Kidney (tissue), 14 donors: ENCODE data around the gene PAFAH1B2. TPM values are rescaled to one million over a fixed set of nuclear protein-coding genes. Genes with fewer than 3 reads are reported as not detected.
A peak's percentile ranks its signal among the peaks of the same experiment; 100 is the strongest.

Source experiments
- DNase-seq, 5 donors: peaks; one replicate each; pipeline ENCODE4 v3.0.0-alpha.2; 2013 to 2020
- FAIRE-seq: peaks from 2 replicates; lab custom pipeline; 2012; peaks lifted over from hg19 to GRCh38; lab: Jason Lieb, UNC
- H3K27ac ChIP-seq, 2 donors: one replicate each; pipeline ENCODE4 v1.7.0; 2013; ENCODE audit warnings: low read depth in 2 of 2, low read length in 2 of 2, inconsistent platforms in 1 of 2
- H3K27me3 ChIP-seq: one replicate; pipeline ENCODE4 v1.7.1; 2013; ENCODE audit warnings: low read length, inconsistent platforms; ENCODE audit not compliant: control insufficient read depth, insufficient read depth
- H3K36me3 ChIP-seq, 3 donors: one replicate each; pipeline versions ENCODE4 v1.7.0 to v1.7.1; 2013; ENCODE audit warnings: low read length in 3 of 3, control low read depth in 1 of 3, inconsistent platforms in 1 of 3; ENCODE audit not compliant: insufficient read depth in 3 of 3, control insufficient read depth in 2 of 3
- H3K4me1 ChIP-seq, 3 donors: one replicate each; pipeline versions ENCODE4 v1.7.0 to v1.7.1; 2013; ENCODE audit warnings: low read length in 3 of 3, inconsistent platforms in 1 of 3, low read depth in 1 of 3; ENCODE audit not compliant: control insufficient read depth in 2 of 3, insufficient read depth in 2 of 3
- H3K4me3 ChIP-seq, 3 donors: one replicate each; pipeline versions ENCODE4 v1.7.0 to v1.8.1; 2013; ENCODE audit warnings: low read length in 3 of 3, control low read depth in 1 of 3, inconsistent platforms in 1 of 3
- H3K9ac ChIP-seq, 3 donors: one replicate each; pipeline versions ENCODE4 v1.7.0 to v1.7.1; 2013; ENCODE audit warnings: low read length in 3 of 3, control low read depth in 1 of 3, inconsistent platforms in 1 of 3
- H3K9me3 ChIP-seq, 3 donors: one replicate each; pipeline versions ENCODE4 v1.7.0 to v1.7.1; 2013; ENCODE audit warnings: low read length in 3 of 3, control low read depth in 1 of 3, inconsistent platforms in 1 of 3; ENCODE audit not compliant: control insufficient read depth in 2 of 3, insufficient read depth in 1 of 3
- intact Hi-C: fragments of 100-400 bp; cut with DNase I; formaldehyde crosslinking; loops from one replicate; pipeline ENCODE4 v1.11.1; 2022
- polyA plus RNA-seq: library from polyadenylated mRNA; stranded (reverse); fragments of 350-450 nt; fragmentation: Illumina TruSeq; extraction: RNeasy Lipid Tissue Mini Kit (QIAGEN cat#74804); gene quantifications from one replicate; pipeline ENCODE4 v1.2.3, GENCODE V29; 2014; ENCODE audit warnings: low read depth, low replicate concordance; ENCODE audit not compliant: insufficient read depth
- total RNA-seq: library from RNA; stranded (reverse); fragmentation: NEBNext Ultra II Directional; extraction: Animal tissue kit (Norgen Biotek cat#: 25700); gene quantifications from one replicate; pipeline ENCODE4 v1.2.1, GENCODE V29; 2021
- TF ChIP-seq, protein P1 (sequence below): IDR thresholded peaks from 3 replicates; pipeline ENCODE4 v1.5.1; 2012; ENCODE audit warnings: mild to moderate bottlenecking, moderate library complexity, borderline replicate concordance; ENCODE audit not compliant: insufficient read depth; ENCODE audit errors: extremely low read depth
- donor health status: control.
- donor health status: control.
- donor health status: control.
- donor health status: control.
- donor health status: control.
- donor health status: DM: yes; HTN: yes; CAD: no.
- donor health status: Normal renal cell carcinoma (clear cell type).

Gene PAFAH1B2
- total and polyA plus RNA-seq, 2 donors from 2014 or later, result 29.4 to 90.2 TPM

DNA sequence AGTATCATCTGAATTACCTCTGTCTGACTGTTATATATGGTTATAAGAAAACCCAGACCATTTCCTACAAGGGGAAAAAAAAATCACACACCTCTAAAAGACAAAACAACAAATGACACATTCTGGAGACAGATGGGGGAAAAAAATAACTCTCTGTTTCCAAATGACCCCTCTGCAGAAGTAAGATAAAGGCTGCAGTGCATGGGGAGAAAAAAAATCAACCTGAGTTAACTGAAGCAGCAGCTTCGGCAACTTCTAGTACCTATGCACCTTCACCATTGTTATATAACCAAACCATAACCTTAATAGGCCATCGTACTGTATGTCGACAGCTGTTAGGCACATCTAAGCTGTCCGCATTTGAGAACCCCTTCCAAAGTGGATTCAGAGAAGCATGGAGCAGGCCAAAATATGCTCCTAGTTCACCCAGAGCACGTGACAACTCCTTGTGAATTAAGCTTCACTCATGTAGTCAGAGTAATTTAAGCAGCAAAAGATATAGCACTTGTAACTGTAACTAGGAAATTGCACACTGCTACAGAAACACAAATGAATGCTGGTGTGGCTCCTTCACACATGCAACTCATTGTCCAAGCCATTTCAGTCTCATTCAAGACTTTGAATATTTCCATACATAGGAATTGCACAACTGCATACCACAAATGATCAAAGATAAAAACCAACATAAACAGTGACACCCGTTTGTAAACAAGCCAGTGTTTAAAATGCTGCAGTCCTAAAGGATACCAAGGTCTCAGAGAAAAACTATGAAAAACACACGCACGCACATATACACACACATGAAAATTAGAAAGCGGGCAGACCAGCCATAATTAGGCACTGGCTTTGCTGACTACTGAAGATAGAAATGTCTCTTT, 48.6 kb upstream of the PAFAH1B2 start:
- H3K4me1 ChIP-seq, result peaks cover 15 to 27% (median 26%) of the 10 kb centered on the region in 3 donors
- no peaks in the 10 kb centered on the region for H3K9me3 ChIP-seq
- H3K9ac ChIP-seq, result peak overlapping the region in 1 of 3 donors; percentile 92
- TF ChIP-seq, protein P1, sequence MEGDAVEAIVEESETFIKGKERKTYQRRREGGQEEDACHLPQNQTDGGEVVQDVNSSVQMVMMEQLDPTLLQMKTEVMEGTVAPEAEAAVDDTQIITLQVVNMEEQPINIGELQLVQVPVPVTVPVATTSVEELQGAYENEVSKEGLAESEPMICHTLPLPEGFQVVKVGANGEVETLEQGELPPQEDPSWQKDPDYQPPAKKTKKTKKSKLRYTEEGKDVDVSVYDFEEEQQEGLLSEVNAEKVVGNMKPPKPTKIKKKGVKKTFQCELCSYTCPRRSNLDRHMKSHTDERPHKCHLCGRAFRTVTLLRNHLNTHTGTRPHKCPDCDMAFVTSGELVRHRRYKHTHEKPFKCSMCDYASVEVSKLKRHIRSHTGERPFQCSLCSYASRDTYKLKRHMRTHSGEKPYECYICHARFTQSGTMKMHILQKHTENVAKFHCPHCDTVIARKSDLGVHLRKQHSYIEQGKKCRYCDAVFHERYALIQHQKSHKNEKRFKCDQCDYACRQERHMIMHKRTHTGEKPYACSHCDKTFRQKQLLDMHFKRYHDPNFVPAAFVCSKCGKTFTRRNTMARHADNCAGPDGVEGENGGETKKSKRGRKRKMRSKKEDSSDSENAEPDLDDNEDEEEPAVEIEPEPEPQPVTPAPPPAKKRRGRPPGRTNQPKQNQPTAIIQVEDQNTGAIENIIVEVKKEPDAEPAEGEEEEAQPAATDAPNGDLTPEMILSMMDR, result no peak
- peak in 1 of 5 donors; percentile 24 for DNase-seq
- FAIRE-seq, result no peak
- H3K27ac ChIP-seq, result peak overlapping the region; percentile 95
- H3K27me3 ChIP-seq, result no peaks in the 10 kb centered on the region
- no peaks in the 10 kb centered on the region for H3K36me3 ChIP-seq
- intact Hi-C loops, result no loop called here
- peak overlapping the region in 2 of 3 donors; percentile 76 to 89 for H3K4me3 ChIP-seq

DNA sequence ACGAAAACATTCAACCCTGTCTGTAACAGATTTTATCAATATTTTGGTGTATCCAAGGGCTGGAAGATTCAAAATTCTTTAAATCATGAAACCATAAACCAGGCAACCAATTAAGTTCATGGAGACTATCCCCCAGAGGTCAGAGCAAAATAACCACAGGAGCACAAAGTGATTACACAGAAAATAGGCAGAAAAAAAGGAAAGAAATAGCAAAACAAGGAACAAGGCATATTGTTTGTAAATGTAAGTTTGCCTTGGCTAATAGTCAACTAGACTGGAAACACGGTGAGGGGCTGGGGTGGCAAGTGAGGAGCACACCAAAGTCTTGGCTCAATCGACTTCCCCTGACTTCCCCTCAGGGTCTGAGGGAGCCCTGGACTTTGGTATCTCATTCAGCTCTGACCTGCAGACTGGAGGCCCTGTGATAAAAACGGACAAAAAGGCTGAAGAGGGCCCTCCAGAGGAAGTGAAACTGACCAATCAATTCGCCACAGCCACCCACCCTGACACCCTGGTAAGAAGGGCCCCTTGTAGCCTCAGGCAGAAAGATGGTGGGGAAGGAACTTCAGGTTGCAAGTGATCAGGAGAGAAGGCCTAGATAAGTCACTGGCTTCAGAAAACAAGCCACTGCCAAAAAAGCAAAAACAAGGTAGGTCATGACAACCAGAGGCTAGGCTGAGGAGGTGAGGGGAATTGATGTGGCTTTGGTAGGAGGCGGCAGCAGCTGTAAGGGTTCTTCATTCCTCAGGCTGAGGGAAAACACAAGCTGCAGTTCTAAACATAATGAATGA, 47.7 kb upstream of the PAFAH1B2 start:
- peak in 2 of 5 donors; percentile 24 to 48 for DNase-seq
- no peak for FAIRE-seq
- Histone ChIP-seq H3K9ac (peak overlapping the region in 2 of 3 donors; percentile 67 to 92), H3K9me3 (no peaks in the 10 kb centered on the region), H3K27me3 (no peaks in the 10 kb centered on the region), H3K27ac (peak overlapping the region; percentile 95), H3K36me3 (no peaks in the 10 kb centered on the region), H3K4me3 (peak overlapping the region; percentile 35 to 89 (median 76)), H3K4me1 (peaks cover 15 to 26% (median 25%) of the 10 kb centered on the region in 3 donors)
- intact Hi-C loops, result no loop called here
- TF ChIP-seq, protein P1, result no peak

- peaks cover 15 to 26% (median 24%) of the 10 kb centered on the region in 3 donors for H3K4me1 ChIP-seq
- peak overlapping the region; percentile 35 to 89 (median 76) for H3K4me3 ChIP-seq
- H3K9me3 ChIP-seq, result no peaks in the 10 kb centered on the region
- no peaks in the 10 kb centered on the region for H3K36me3 ChIP-seq
- H3K27ac ChIP-seq, result peak overlapping the region; percentile 95
- DNase-seq (peak in 2 of 5 donors; percentile 14 to 26), FAIRE-seq (no peak)
- TF ChIP-seq, protein P1, result no peak
- no peaks in the 10 kb centered on the region for H3K27me3 ChIP-seq
- H3K9ac ChIP-seq, result peak overlapping the region in 2 of 3 donors; percentile 92
- intact Hi-C loops, result no loop called here
These were observed 47.1 kb upstream of the PAFAH1B2 start for GRCh38 chr11:117097014-117097388.
